ENCODE data around the gene VWA8.

VWA8 gene

DNA sequence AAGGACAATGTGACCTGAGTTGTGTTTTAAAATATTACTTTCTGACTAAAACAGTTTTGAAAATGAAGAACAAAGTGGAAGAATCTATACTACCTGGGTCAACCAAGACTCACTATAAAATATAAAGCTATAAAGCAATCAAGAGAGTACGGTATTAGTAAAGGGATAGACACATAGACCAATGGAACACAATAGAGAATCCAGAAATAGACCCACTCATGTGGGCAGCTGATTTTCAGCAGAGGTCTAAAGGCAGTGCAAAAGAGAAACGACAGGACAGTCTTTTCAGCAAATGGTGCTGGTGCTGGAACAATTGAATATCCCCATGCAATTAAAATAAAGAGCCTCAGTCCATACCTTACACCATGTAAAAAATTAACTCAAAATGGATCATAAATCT is 278.9 kb downstream of the VWA8 start:
- Histone ChIP-seq H3K9me3 (ENCODE audit: control insufficient read depth in 2 of 2, low read length in 2 of 2) (no peaks in the 10 kb centered on the region), H3K4me1 (ENCODE audit: control insufficient read depth in 2 of 2, insufficient read depth in 2 of 2, low read length in 2 of 2) (no peaks in the 10 kb centered on the region), H3K4me3 (ENCODE audit: low read length in 2 of 2) (no peak overlapping the region), H3K9ac (ENCODE audit: low read depth in 1 of 2, low read length in 2 of 2) (no peak overlapping the region), H3K27ac (ENCODE audit: low read depth in 2 of 2, low read length in 2 of 2) (no peak overlapping the region), H3K27me3 (ENCODE audit: control insufficient read depth in 2 of 2, insufficient read depth in 2 of 2, low read length in 2 of 2) (no peaks in the 10 kb centered on the region), H3K36me3 (ENCODE audit: control insufficient read depth in 2 of 2, insufficient read depth in 2 of 2, low read length in 2 of 2) (peaks cover 9 to 12% of the 10 kb centered on the region in 2 donors)

DNA sequence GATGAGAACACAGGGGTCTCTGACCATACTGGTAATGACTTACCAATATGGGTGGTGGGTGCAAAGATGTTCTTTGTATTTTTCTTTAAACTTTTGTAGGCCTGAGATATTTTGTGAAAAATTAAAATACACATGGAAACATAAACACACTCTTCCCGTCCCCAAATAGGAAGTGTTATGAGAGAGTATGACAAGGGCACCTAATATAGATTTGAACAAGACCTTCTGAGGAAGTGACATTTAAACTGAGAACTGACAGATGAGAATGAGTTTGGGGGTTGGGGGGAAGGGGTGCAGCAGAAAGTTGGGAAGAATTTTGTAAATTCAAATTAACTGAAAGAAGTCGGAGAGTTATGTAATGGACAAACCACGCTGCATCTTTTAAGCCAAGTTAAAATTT is 279.3 kb downstream of the VWA8 start:
- peaks cover 9 to 12% of the 10 kb centered on the region in 2 donors for H3K36me3 ChIP-seq (ENCODE audit: control insufficient read depth in 2 of 2, insufficient read depth in 2 of 2, low read length in 2 of 2)
- no peak overlapping the region for H3K9ac ChIP-seq (ENCODE audit: low read depth in 1 of 2, low read length in 2 of 2)
- no peaks in the 10 kb centered on the region for H3K9me3 ChIP-seq (ENCODE audit: control insufficient read depth in 2 of 2, low read length in 2 of 2)
- no peaks in the 10 kb centered on the region for H3K27me3 ChIP-seq (ENCODE audit: control insufficient read depth in 2 of 2, insufficient read depth in 2 of 2, low read length in 2 of 2)
- H3K4me1 ChIP-seq (ENCODE audit: control insufficient read depth in 2 of 2, insufficient read depth in 2 of 2, low read length in 2 of 2), result no peaks in the 10 kb centered on the region
- no peak overlapping the region for H3K27ac ChIP-seq (ENCODE audit: low read depth in 2 of 2, low read length in 2 of 2)
- H3K4me3 ChIP-seq (ENCODE audit: low read length in 2 of 2), result no peak overlapping the region

DNA sequence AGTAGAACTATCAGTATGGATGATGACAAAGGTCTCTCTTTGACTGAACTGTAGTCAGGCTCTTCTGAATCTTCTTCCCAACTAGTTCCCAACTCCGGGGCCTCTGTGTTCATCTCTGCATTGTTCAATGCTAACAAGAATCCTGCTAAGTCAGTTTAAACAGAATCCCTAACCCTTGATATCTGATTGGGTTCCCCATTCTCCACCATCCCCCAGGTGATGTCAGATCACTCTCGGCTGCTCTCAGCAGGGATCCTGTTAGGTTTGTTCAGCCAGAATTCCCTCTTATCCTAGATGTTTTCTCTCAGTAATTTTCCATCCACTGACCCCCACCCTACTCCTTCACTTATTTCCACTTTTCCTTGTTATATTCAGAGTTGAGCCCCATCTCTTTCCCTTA is 280.0 kb downstream of the VWA8 start:
- Histone ChIP-seq H3K9me3 (ENCODE audit: control insufficient read depth in 2 of 2, low read length in 2 of 2) (no peaks in the 10 kb centered on the region), H3K4me3 (ENCODE audit: low read length in 2 of 2) (no peak overlapping the region), H3K4me1 (ENCODE audit: control insufficient read depth in 2 of 2, insufficient read depth in 2 of 2, low read length in 2 of 2) (no peaks in the 10 kb centered on the region), H3K27ac (ENCODE audit: low read depth in 2 of 2, low read length in 2 of 2) (no peak overlapping the region), H3K36me3 (ENCODE audit: control insufficient read depth in 2 of 2, insufficient read depth in 2 of 2, low read length in 2 of 2) (peaks cover 9 to 12% of the 10 kb centered on the region in 2 donors), H3K9ac (ENCODE audit: low read depth in 1 of 2, low read length in 2 of 2) (no peak overlapping the region), H3K27me3 (ENCODE audit: control insufficient read depth in 2 of 2, insufficient read depth in 2 of 2, low read length in 2 of 2) (no peaks in the 10 kb centered on the region)

DNA sequence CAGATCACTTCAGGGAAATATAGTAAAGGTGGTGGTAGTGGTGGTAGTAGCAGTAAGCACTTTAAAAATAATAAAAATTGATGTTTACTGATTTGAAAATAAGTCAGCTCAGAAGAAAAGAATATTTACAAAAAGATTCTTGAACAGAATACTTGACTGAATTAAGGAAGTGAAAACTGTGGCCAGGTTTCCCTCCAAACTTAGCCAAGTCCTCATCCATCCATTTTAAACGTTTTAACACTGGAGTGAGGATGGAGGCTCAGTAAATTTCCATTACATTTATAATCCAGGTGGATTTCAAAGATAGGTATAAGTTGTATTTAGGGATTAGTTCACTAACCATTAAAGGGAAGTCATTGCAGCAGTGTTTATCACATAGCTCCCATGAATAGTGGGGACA is 282.1 kb downstream of the VWA8 start:
- H3K36me3 ChIP-seq (ENCODE audit: control insufficient read depth in 2 of 2, insufficient read depth in 2 of 2, low read length in 2 of 2), result peaks cover 11 to 12% of the 10 kb centered on the region in 2 donors

DNA sequence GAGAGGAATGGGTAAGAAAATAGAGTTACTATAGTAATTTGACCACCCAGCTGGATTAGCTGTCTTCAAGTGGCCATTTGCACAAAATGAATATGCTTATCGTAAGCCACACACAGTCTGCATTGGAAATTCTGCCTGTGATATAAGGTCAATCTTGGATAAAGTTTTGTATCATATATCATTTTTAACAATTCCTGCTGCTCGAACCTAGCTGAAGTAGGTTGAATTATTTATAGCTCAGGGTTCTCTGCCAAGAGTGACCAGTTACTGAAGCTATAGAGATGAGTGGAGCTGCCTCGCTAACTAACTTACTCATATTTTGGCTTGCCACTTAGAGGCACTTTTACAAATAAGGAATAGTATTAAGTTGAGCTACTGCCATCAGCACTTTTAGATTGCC is 282.7 kb downstream of the VWA8 start:
- no peak overlapping the region for H3K9ac ChIP-seq (ENCODE audit: low read depth in 1 of 2, low read length in 2 of 2)
- peaks cover 6 to 7% of the 10 kb centered on the region in 2 donors for H3K36me3 ChIP-seq (ENCODE audit: control insufficient read depth in 2 of 2, insufficient read depth in 2 of 2, low read length in 2 of 2)
- no peak overlapping the region for H3K4me3 ChIP-seq (ENCODE audit: low read length in 2 of 2)
- H3K4me1 ChIP-seq (ENCODE audit: control insufficient read depth in 2 of 2, insufficient read depth in 2 of 2, low read length in 2 of 2), result no peaks in the 10 kb centered on the region
- no peaks in the 10 kb centered on the region for H3K27me3 ChIP-seq (ENCODE audit: control insufficient read depth in 2 of 2, insufficient read depth in 2 of 2, low read length in 2 of 2)
- H3K9me3 ChIP-seq (ENCODE audit: control insufficient read depth in 2 of 2, low read length in 2 of 2), result no peaks in the 10 kb centered on the region
- H3K27ac ChIP-seq (ENCODE audit: low read depth in 2 of 2, low read length in 2 of 2), result no peak overlapping the region

More for the DNA sequence above, 282.1 kb downstream of the VWA8 start:
- H3K9ac ChIP-seq (ENCODE audit: low read depth in 1 of 2, low read length in 2 of 2), result no peak overlapping the region
- no peak overlapping the region for H3K4me3 ChIP-seq (ENCODE audit: low read length in 2 of 2)
- no peaks in the 10 kb centered on the region for H3K27me3 ChIP-seq (ENCODE audit: control insufficient read depth in 2 of 2, insufficient read depth in 2 of 2, low read length in 2 of 2)
- H3K4me1 ChIP-seq (ENCODE audit: control insufficient read depth in 2 of 2, insufficient read depth in 2 of 2, low read length in 2 of 2), result no peaks in the 10 kb centered on the region
- no peak overlapping the region for H3K27ac ChIP-seq (ENCODE audit: low read depth in 2 of 2, low read length in 2 of 2)
- no peaks in the 10 kb centered on the region for H3K9me3 ChIP-seq (ENCODE audit: control insufficient read depth in 2 of 2, low read length in 2 of 2)

DNA sequence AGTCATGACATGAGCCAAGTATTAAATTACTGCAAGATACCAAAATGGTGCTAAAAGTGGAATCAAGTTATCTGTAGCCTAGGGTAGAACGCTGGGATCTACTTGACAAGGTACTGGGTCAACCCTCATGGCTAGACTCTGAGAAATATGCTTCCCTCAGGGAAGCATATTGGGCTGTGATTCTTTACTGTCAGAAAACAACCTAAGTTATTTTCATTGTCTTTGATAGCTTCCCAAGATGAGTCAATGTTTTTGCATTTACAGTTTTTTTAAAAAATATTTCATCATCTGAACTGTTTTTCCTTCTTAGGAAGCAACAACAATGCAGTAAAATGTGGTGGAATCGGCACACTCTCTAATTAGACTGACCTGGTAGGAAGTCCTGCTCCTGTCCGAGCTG is 285.6 kb downstream of the VWA8 start:
- Histone ChIP-seq H3K9ac (ENCODE audit: low read depth in 1 of 2, low read length in 2 of 2) (no peak overlapping the region), H3K27ac (ENCODE audit: low read depth in 2 of 2, low read length in 2 of 2) (no peak overlapping the region), H3K9me3 (ENCODE audit: control insufficient read depth in 2 of 2, low read length in 2 of 2) (no peaks in the 10 kb centered on the region), H3K4me1 (ENCODE audit: control insufficient read depth in 2 of 2, insufficient read depth in 2 of 2, low read length in 2 of 2) (no peaks in the 10 kb centered on the region), H3K27me3 (ENCODE audit: control insufficient read depth in 2 of 2, insufficient read depth in 2 of 2, low read length in 2 of 2) (no peaks in the 10 kb centered on the region), H3K36me3 (ENCODE audit: control insufficient read depth in 2 of 2, insufficient read depth in 2 of 2, low read length in 2 of 2) (peaks cover 4 to 6% of the 10 kb centered on the region in 2 donors), H3K4me3 (ENCODE audit: low read length in 2 of 2) (no peak overlapping the region)

DNA sequence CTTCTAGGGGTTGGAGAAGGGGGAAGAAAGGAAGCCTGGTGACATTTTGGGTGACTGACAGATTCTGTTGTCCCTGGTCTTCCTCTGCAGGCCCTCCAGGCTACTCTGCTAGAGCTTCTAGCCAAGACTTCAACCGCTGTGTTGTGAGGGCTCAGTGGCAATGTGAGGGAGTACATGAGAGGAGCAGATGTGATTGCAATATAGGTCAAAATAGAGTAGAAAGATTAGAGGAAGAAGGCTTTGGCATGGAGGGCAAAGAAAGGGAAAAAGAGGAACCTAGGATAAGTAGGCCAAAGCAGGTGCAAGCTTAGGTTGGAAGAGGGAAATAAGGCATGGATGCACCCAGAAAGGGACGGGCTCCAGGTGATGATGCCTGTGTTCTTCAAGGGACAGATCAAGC is 286.7 kb downstream of the VWA8 start:
- peaks cover 4 to 7% of the 10 kb centered on the region in 2 donors for H3K36me3 ChIP-seq (ENCODE audit: control insufficient read depth in 2 of 2, insufficient read depth in 2 of 2, low read length in 2 of 2)
- no peaks in the 10 kb centered on the region for H3K9me3 ChIP-seq (ENCODE audit: control insufficient read depth in 2 of 2, low read length in 2 of 2)
- no peak overlapping the region for H3K9ac ChIP-seq (ENCODE audit: low read depth in 1 of 2, low read length in 2 of 2)
- no peak overlapping the region for H3K27ac ChIP-seq (ENCODE audit: low read depth in 2 of 2, low read length in 2 of 2)
- no peaks in the 10 kb centered on the region for H3K27me3 ChIP-seq (ENCODE audit: control insufficient read depth in 2 of 2, insufficient read depth in 2 of 2, low read length in 2 of 2)
- no peaks in the 10 kb centered on the region for H3K4me1 ChIP-seq (ENCODE audit: control insufficient read depth in 2 of 2, insufficient read depth in 2 of 2, low read length in 2 of 2)
- H3K4me3 ChIP-seq (ENCODE audit: low read length in 2 of 2), result no peak overlapping the region

DNA sequence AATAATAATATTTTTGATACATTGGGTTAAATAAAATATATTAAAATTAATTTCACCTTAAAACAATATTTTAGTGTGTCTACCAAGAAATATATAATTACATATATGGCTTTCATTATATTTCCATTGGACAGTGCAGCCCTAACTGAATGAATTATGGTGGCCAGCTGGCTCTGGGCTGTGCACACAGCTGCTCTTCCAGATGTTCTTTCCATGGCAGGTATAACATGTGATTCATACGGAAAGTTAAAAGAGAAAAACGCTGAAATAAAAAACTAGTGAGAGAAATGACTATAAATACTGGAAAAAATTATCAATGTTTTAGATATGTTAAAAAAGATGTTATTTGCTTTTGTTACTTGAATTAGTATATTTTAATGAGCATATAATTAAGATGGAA is 287.3 kb downstream of the VWA8 start:
- H3K4me3 ChIP-seq (ENCODE audit: low read length in 2 of 2), result no peak overlapping the region
- peaks cover 4 to 7% of the 10 kb centered on the region in 2 donors for H3K36me3 ChIP-seq (ENCODE audit: control insufficient read depth in 2 of 2, insufficient read depth in 2 of 2, low read length in 2 of 2)
- H3K9me3 ChIP-seq (ENCODE audit: control insufficient read depth in 2 of 2, low read length in 2 of 2), result no peaks in the 10 kb centered on the region
- H3K27me3 ChIP-seq (ENCODE audit: control insufficient read depth in 2 of 2, insufficient read depth in 2 of 2, low read length in 2 of 2), result no peaks in the 10 kb centered on the region
- H3K27ac ChIP-seq (ENCODE audit: low read depth in 2 of 2, low read length in 2 of 2), result no peak overlapping the region
- no peak overlapping the region for H3K9ac ChIP-seq (ENCODE audit: low read depth in 1 of 2, low read length in 2 of 2)
- H3K4me1 ChIP-seq (ENCODE audit: control insufficient read depth in 2 of 2, insufficient read depth in 2 of 2, low read length in 2 of 2), result no peaks in the 10 kb centered on the region

DNA sequence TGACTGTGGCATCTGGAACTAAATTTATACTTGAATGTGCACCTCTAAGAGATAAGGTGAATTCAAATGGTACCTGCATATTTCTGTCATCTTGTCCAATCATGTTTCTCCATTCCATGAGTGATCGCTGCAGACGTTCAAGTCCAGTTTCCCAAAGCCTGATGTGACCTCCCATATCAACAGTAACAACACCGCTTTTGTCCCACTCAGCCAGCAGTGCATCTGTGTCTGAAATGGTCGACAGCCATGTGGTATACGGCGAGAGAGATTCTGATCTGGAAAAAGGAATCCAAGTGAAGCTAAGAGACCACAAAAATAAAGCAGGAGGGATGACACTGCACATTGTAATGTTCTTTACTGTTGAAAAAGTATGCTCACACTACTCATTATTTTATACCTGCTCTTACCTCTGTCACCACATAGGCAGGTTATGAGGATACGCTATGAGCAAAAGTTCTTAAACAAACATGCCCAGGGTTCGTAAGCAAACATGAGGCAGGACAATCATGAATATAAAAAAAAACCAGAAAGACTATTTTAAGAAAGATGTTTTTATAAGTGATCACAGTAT is 290.0 kb downstream of the VWA8 start:
- Histone ChIP-seq H3K4me1 (ENCODE audit: control insufficient read depth in 2 of 2, insufficient read depth in 2 of 2, low read length in 2 of 2) (no peaks in the 10 kb centered on the region), H3K27me3 (ENCODE audit: control insufficient read depth in 2 of 2, insufficient read depth in 2 of 2, low read length in 2 of 2) (no peaks in the 10 kb centered on the region), H3K27ac (ENCODE audit: low read depth in 2 of 2, low read length in 2 of 2) (no peak overlapping the region), H3K9ac (ENCODE audit: low read depth in 1 of 2, low read length in 2 of 2) (no peak overlapping the region), H3K9me3 (ENCODE audit: control insufficient read depth in 2 of 2, low read length in 2 of 2) (no peaks in the 10 kb centered on the region), H3K4me3 (ENCODE audit: low read length in 2 of 2) (no peak overlapping the region), H3K36me3 (ENCODE audit: control insufficient read depth in 2 of 2, insufficient read depth in 2 of 2, low read length in 2 of 2) (peaks cover 4 to 7% of the 10 kb centered on the region in 2 donors)

DNA sequence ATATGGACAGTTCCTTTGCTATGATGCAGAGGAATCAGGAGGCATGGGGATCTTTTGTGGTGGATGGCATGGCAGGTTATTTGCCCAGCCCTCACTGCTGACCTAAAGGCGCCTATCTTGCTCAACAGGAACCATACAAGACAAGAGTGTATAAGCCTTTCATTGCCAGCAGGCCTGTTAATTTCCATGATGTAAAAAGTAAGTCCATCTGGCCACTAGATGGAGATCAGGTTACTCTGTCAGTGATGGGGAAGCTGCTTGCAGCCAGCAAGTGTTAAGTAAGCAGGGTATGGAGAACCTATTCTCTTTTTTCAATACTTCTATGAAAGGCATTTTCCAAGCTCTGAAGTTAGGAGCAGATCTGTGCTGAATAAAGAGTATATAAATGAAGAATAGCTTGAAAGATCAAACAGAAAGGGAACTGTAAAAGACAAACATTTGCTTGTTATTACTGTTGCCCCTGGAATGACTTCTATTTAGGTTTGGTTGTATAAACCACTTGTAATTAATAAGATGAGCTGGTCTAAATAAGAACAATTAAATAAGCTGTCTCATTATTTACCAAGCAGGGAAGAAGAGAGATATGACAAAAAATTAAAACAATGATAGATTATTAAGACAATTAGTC is 292.7 kb downstream of the VWA8 start:
- Histone ChIP-seq H3K9me3 (ENCODE audit: control insufficient read depth in 2 of 2, low read length in 2 of 2) (no peaks in the 10 kb centered on the region), H3K4me3 (ENCODE audit: low read length in 2 of 2) (no peak overlapping the region), H3K27me3 (ENCODE audit: control insufficient read depth in 2 of 2, insufficient read depth in 2 of 2, low read length in 2 of 2) (no peaks in the 10 kb centered on the region), H3K4me1 (ENCODE audit: control insufficient read depth in 2 of 2, insufficient read depth in 2 of 2, low read length in 2 of 2) (no peaks in the 10 kb centered on the region), H3K9ac (ENCODE audit: low read depth in 1 of 2, low read length in 2 of 2) (no peak overlapping the region), H3K36me3 (ENCODE audit: control insufficient read depth in 2 of 2, insufficient read depth in 2 of 2, low read length in 2 of 2) (peaks cover 0 to 2% of the 10 kb centered on the region in 2 donors), H3K27ac (ENCODE audit: low read depth in 2 of 2, low read length in 2 of 2) (no peak overlapping the region)
